GM21619 (cell line): ENCODE measurements around the gene SPATA2L.
A peak's percentile ranks its signal among the peaks of the same experiment; 100 is the strongest.
"Not testable (repeated sequence)": the region's sequence is repeated elsewhere in the genome, so short reads cannot be mapped to it uniquely, and the experiment has no call there.

Experiments used
- ATAC-seq: cut with Tn5 transposase; IDR thresholded peaks from one replicate; pipeline ENCODE4 v1.9.1; 2021; ENCODE audit not compliant: unreplicated experiment

SPATA2L gene

DNA sequence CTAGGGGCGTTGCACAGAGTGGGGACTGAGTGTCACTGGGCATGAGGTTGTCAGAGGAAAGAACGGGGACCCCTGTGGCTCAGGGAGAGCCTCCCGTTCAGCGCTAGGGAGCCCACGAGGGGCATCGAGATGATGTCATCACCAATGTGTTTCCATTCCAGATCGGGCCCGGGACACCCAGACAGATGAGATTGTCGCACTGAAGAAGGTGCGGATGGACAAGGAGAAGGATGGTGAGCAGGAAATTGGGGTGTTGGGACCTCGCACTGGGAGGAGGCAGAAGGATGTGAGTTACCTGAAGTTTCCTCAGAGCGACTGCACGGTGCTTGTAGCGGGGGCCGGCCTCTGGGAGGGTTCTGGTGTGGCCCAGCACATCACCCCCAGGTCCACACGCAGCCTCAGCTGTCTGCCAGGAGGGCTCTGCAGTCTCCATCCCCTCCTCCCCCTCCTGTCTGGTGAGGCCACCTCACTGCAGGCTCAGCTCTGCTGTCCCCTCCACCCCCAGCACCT is 11.1 kb downstream of the SPATA2L start:
- ATAC-seq: no peak

- not testable (repeated sequence) for ATAC-seq
These were observed 11.9 kb downstream of the SPATA2L start for GRCh38 chr16:89689621-89690020.

- no peak for ATAC-seq
These were observed 12.4 kb downstream of the SPATA2L start for GRCh38 chr16:89689142-89689541.

DNA sequence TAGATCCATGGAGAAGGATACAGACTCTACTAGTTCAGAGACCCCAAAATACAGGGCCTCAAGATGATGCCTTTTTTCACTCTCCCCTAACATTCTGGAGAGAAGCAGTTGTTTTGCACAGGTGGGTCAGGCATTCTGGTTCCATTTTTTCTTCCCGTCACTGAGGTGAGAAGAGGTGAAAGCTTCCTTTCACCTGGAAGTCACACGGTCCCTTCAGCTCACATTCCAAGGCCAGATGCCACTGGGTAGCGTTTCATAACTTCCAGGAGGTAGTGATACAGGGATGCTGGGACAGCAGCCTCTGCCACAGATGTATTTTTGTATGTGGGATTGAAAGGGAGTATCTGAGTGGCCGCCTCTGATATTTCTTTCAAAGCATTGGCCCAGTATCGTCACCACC is 13.1 kb downstream of the SPATA2L start:
- no peak for ATAC-seq

DNA sequence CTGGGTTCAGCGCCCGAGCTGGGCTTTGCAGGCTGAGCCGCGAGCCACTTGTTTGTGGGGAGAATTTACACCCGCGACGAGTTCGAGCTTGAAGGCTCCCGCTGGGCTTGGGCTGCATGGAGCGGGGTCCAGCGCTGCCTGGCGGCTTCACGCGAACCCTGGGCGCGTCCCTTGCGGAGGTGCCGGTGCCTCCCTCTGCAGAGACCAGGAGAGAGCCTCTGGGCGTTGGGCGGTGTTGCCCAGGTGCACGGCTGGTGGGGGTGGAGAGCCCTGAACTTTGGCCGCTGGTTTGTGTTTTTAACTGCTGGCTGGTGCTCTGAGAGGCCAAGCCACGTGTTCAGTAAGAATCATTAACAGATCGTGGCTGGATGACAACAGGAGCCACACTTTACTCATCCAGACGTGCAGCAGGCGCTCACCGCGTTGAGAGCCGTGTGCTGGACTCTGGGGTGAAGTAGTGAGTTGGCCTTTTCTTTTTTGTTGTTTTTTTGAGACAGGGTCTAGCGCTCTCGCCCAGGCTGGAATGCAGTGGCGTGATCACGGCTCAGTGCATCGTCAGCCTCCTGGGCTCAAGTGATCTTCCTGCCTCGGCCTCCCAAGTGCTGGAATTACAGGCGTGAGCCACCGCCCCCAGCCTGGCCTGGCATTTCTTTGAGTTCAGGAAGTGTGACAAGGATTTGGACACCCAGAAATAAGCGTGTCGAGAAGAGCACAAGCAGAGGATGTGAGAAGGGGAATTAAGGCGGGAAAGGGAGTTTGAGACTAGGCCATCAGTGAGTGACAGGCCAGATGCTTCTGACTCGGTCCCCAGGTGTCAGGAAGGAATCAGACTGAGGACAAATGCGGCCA is 14.2 kb downstream of the SPATA2L start:
- ATAC-seq: peak; percentile 53

- ATAC-seq: peak; percentile 72
These were observed 14.9 kb downstream of the SPATA2L start, which contains the start of gene CDK10 for GRCh38 chr16:89686520-89687091. TSS of gene CDK10 (plus strand) at chr16:89686689. CDS start at chr16:89686711, 22 bp downstream.

DNA sequence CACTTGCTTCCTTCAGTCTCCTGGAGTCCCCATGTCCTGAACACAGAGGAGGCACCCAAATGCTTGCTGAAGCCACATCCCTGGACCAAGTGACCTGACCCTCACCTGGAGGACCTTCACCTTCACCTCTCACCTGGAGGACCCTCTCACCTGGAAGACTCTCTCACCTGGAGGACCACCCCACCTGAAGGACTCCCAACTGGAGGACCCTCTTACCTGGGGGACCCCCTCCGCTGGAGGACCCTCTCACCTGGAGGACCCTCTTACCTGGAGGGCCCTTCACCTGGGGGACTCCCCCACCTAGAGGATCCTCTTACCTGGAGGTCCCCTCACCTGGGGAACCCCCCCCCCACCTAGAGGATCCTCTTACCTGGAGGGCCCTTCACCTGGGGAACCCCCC is 15.6 kb downstream of the SPATA2L start:
- ATAC-seq: no peak

- ATAC-seq: no peak
These were observed 23.2 kb downstream of the SPATA2L start for GRCh38 chr16:89678258-89678657.

- no peak for ATAC-seq
These were observed 29.1 kb downstream of the SPATA2L start for GRCh38 chr16:89672177-89672941.

DNA sequence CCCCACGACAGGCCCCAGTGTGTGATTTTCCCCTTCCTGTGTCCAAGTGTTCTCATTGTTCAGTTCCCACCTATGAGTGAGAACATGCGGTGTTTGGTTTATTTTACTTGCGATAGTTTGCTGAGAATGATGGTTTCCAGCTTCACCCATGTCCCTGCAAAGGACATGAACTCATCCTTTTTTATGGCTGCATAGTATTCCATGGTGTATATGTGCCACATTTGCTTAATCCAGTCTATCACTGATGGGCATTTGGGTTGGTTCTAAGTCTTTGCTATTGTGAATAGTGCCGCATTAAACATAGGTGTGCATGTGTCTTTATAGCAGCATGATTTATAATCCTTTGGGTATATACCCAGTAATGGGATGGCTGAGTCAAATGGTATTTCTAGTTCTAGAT is 29.9 kb downstream of the SPATA2L start:
- ATAC-seq: not testable (repeated sequence)

DNA sequence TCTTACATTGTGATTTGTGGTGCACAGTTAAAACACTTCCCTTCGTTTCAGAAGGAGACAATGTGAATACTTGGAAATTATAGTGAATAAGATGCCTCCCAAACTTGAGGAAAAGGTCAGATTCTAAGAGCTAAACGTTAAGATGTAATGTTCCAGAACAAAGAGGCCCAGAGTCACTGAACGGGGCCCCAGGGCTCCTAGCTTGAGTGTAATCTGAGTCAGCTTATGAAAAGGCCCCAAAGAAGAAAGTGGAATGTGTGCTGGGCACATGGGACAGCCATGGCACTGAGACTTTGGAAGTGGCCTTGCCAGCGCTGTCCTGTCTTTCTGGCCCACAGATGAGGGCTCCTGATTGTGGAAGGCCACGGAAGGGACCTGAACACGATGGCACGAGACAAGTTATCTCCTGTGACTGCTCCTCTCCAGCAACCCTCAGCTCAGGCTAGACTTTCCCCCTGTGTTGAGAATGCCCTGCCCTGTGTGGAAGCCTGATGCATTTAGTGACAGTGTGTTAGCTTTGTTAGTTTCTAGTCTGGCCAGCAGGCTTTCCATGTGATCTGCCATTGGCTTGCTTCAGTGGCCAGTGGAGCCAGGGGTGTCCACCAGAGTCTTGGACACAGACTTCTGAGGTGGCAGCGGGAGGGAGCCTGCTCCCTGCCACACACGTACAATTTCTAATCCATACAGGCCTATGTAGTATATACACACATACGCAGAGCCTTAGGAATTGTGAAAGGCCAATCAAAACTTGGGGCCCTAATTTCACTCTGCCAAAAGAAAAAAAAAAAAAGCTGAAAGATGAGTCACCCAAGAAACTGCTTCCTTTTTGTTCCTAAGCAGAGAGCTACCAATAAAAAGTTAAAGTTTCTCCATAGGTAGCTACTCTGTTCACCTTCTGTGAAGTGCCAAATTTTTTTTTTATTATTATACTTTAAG is 30.7 kb downstream of the SPATA2L start:
- ATAC-seq: no peak

GRCh38 chr16:89669755-89670154 is 31.8 kb downstream of the SPATA2L start:
- no peak for ATAC-seq

GRCh38 chr16:89668790-89669158 is 32.7 kb downstream of the SPATA2L start:
- no peak for ATAC-seq

DNA sequence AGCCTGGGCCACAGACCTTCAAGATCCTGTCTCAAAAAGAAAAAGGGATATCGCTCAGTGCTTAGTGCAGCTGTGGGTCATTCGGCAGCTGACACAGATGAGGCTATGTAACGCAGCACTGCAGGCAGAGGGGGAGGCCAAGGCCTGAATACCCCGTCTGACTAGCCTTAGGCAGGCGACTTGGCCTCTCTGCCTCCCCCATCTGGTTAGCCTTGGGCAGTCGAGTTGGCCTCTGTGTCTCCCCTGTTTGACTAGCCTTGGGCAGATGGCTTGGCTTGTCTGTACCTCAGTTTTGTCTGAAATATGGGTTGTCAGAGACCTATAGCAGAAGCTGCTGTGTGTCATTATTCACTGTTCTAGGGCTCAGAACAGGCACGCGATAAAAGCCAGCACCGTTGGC is 33.9 kb downstream of the SPATA2L start:
- no peak for ATAC-seq

DNA sequence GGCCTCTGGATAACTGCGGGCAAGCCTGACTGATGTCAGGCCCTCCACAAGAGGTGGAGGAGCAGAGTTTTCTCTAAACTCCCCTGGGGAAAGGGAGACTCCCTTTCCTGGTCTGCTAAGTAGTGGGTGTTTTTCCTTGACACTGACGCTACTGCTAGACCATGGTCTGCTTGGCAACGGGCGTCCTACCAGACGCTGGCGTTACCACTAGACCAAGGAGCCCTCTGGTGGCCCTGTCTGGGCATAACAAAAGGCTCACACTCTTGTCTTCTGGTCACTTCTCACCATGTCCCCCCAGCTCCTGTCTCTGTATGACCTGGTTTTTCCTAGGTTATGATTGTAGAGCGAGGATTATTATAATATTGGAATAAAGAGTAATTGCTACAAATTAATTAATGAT is 34.5 kb downstream of the SPATA2L start:
- not testable (repeated sequence) for ATAC-seq

GRCh38 chr16:89664238-89664637 is 37.3 kb downstream of the SPATA2L start:
- ATAC-seq: not testable (repeated sequence)

DNA sequence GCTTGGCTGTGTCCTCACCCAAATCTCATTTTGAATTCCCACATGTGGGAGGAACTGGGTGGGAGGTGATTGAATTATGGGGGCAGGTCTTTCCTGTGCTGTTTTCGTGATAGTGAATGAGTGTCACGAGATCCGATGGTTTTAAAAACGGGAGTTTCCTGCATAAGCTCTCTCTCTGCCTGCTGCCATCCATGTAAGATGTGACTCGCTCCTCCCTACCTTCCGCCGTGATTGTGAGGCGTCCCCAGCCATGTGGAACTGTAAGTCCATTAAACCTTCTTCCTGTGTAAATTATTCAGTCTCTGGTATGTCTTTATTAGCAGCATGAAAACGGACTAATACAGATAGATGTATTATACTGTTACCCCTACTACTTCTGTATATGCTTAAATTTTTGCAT is 40.3 kb downstream of the SPATA2L start:
- ATAC-seq: no peak

DNA sequence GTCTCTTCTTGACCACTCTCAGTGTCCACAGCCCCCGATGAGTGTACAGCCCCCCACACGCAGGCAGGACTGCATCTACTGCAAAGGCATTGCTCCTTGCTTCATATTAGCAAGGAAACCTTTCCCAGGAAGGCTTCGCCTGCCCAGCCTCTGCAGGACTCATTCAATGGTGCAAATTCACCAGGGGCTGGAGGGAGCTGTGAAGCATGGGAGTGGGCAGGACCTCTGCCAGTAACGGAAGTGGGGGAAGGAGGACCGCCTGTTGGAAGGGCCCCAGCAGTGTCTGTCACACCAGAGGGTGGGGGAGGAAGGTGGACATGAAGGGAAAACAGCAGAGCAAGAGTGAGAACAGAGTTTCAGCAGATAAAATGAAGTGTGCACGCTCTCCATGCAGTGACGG is 41.4 kb downstream of the SPATA2L start:
- ATAC-seq: no peak

- no peak for ATAC-seq
These were observed 43.2 kb downstream of the SPATA2L start for GRCh38 chr16:89658221-89658879.
